DOHH2 (cell line): ENCODE data around the gene RPS8.

Experiments used
- H3F3A ChIP-seq: fragments of 200-600 bp; sonication (generic), shearing (Covaris generic); 2 replicates; pipeline ENCODE4 v1.6.0; 2016; ENCODE audit warnings: antibody characterized with exemption, mild to moderate bottlenecking; ENCODE audit not compliant: control insufficient read depth, insufficient read depth
- H3K27ac ChIP-seq: fragments of 200-600 bp; sonication (generic); 2 replicates; pipeline ENCODE4 v1.5.1; 2014; ENCODE audit warnings: low read depth, mild to moderate bottlenecking, low read length, moderate library complexity
- H3K27me3 ChIP-seq: fragments of 200-600 bp; sonication (generic); 2 replicates; pipeline ENCODE4 v1.6.1; 2014; ENCODE audit warnings: mild to moderate bottlenecking, low read length, mixed read lengths; ENCODE audit not compliant: control insufficient read depth
- H3K36me3 ChIP-seq: fragments of 200-600 bp; sonication (generic); 2 replicates; pipeline ENCODE4 v1.6.1; 2014; ENCODE audit warnings: mild to moderate bottlenecking, low read length, moderate library complexity, mixed read lengths; ENCODE audit not compliant: control insufficient read depth
- H3K4me1 ChIP-seq: fragments of 200-600 bp; sonication (generic); 2 replicates; pipeline ENCODE4 v1.6.1; 2014; ENCODE audit warnings: mild to moderate bottlenecking, low read length, mixed read lengths; ENCODE audit not compliant: control insufficient read depth
- H3K4me2 ChIP-seq: fragments of 200-600 bp; sonication (generic); 2 replicates; pipeline ENCODE4 v1.6.0; 2014; ENCODE audit warnings: mild to moderate bottlenecking, low read length, moderate library complexity
- H3K4me3 ChIP-seq: fragments of 200-600 bp; sonication (generic); 2 replicates; pipeline ENCODE4 v1.5.1; 2014; ENCODE audit warnings: mild to moderate bottlenecking, low read length, mixed read lengths
- H3K79me2 ChIP-seq: fragments of 200-600 bp; sonication (generic); 2 replicates; pipeline ENCODE4 v1.6.1; 2014; ENCODE audit warnings: mild to moderate bottlenecking, low read length, mixed read lengths; ENCODE audit not compliant: control insufficient read depth
- H3K9me2 ChIP-seq: fragments of 200-600 bp; sonication (generic); replicated peaks from 2 replicates; pipeline ENCODE4 v1.6.1; 2014; ENCODE audit warnings: mild to moderate bottlenecking, low read length, mixed read lengths; ENCODE audit not compliant: control insufficient read depth
- H3K9me3 ChIP-seq: fragments of 200-600 bp; sonication (generic); 2 replicates; pipeline ENCODE4 v1.6.1; 2014; ENCODE audit warnings: antibody characterized with exemption, low read length, mixed read lengths; ENCODE audit not compliant: control insufficient read depth, insufficient read depth
- H4K20me1 ChIP-seq: fragments of 200-600 bp; sonication (generic); 2 replicates; pipeline ENCODE4 v1.6.0; 2014; ENCODE audit warnings: low read depth, mild to moderate bottlenecking, antibody characterized with exemption, low read length, moderate library complexity; ENCODE audit not compliant: control insufficient read depth, insufficient read depth
- CTCF ChIP-seq: fragments of 200-600 bp; sonication (generic); IDR thresholded peaks from one replicate; pipeline ENCODE4 v1.5.1; 2014; ENCODE audit warnings: antibody characterized with exemption, mild to moderate bottlenecking, low read depth, low read length; ENCODE audit not compliant: poor library complexity, severe bottlenecking
- EZH2phosphoT487 ChIP-seq: fragments of 200-600 bp; sonication (generic); IDR thresholded peaks from 2 replicates; pipeline ENCODE4 v1.6.1; 2017; ENCODE audit warnings: borderline replicate concordance, mild to moderate bottlenecking, antibody characterized with exemption, low read length, moderate library complexity, mixed read lengths

RPS8 gene

GRCh38 chr1:44817771-44818495 lies 42.6 kb downstream of the RPS8 start:
- no peaks in the 10 kb centered on the region for H3K27me3 ChIP-seq
- H3K36me3 ChIP-seq: no peaks in the 10 kb centered on the region
- peaks cover 47% of the 10 kb centered on the region for H3K4me1 ChIP-seq
- H3K27ac ChIP-seq: no peak overlapping the region
- H3K79me2 ChIP-seq: no peaks in the 10 kb centered on the region
- TF ChIP-seq EZH2phosphoT487: no peak
- no peak for TF ChIP-seq CTCF
- H3F3A ChIP-seq: peaks cover 13% of the 10 kb centered on the region
- H3K4me3 ChIP-seq: no peak overlapping the region
- H3K9me2 ChIP-seq: no peaks in the 10 kb centered on the region
- no peaks in the 10 kb centered on the region for H4K20me1 ChIP-seq
- no peak overlapping the region for H3K4me2 ChIP-seq
- no peaks in the 10 kb centered on the region for H3K9me3 ChIP-seq

GRCh38 chr1:44819196-44819607 lies 43.9 kb downstream of the RPS8 start:
- Histone ChIP-seq H3K36me3 (no peaks in the 10 kb centered on the region), H3K9me2 (no peaks in the 10 kb centered on the region), H3F3A (peaks cover 13% of the 10 kb centered on the region), H3K27me3 (no peaks in the 10 kb centered on the region), H3K4me2 (peak overlapping the region; percentile 92), H3K79me2 (no peaks in the 10 kb centered on the region), H3K4me1 (peaks cover 35% of the 10 kb centered on the region), H3K27ac (peak overlapping the region; percentile 87), H3K9me3 (no peaks in the 10 kb centered on the region), H4K20me1 (no peaks in the 10 kb centered on the region), H3K4me3 (peak overlapping the region; percentile 76)
- TF ChIP-seq CTCF (peak; percentile 31), EZH2phosphoT487 (no peak)

- no peaks in the 10 kb centered on the region for H3K79me2 ChIP-seq
- peak overlapping the region; percentile 87 for H3K27ac ChIP-seq
- H3K4me3 ChIP-seq: peak overlapping the region; percentile 76
- no peaks in the 10 kb centered on the region for H3K9me3 ChIP-seq
- no peaks in the 10 kb centered on the region for H3K27me3 ChIP-seq
- no peaks in the 10 kb centered on the region for H4K20me1 ChIP-seq
- no peaks in the 10 kb centered on the region for H3K36me3 ChIP-seq
- peaks cover 30% of the 10 kb centered on the region for H3K4me1 ChIP-seq
- H3F3A ChIP-seq: peaks cover 13% of the 10 kb centered on the region
- TF ChIP-seq CTCF (no peak), EZH2phosphoT487 (no peak)
- H3K9me2 ChIP-seq: no peaks in the 10 kb centered on the region
- peak overlapping the region; percentile 92 for H3K4me2 ChIP-seq
These were observed 44.4 kb downstream of the RPS8 start for GRCh38 chr1:44819608-44820327.
